ENCODE results near the gene NPBWR2. TPM values are rescaled to one million over a fixed set of nuclear protein-coding genes. Genes with fewer than 3 reads are reported as not detected.
A peak's percentile ranks its signal among the peaks of the same experiment; 100 is the strongest.

Gene NPBWR2
- total RNA-seq, 1 experiment from 2014 or later: not detected

GRCh38 chr20:64067005-64067632 is 40.2 kb downstream of the NPBWR2 start:
- BruUV-seq (replicated peaks): no TSS peak
- ChIA-PET RAD21 (ENCODE audit: low non-redundant PET in 1 of 2, low total read pairs in 2 of 2, uncharacterized antibody in 2 of 2, unreplicated experiment in 2 of 2) (no interaction called here), CTCF (interaction anchor here (0.6 kb wide), 1 partner anchor 446 kb away, joined by 4 read pairs; no protein-coding TSS in a partner anchor), POLR2A (no interaction called here)
- no peak overlapping the region for H3K9ac ChIP-seq (ENCODE audit: low read length)
- H3K27ac ChIP-seq (ENCODE audit: low read depth, low read length): no peak overlapping the region; the same call in 1 of the 2 replicates
- peaks cover 41 to 51% of the 10 kb centered on the region in 2 experiments for H3K4me1 ChIP-seq (ENCODE audit: control insufficient read depth in 1 of 2, insufficient read depth in 2 of 2, low read length in 2 of 2)
- no peak overlapping the region for H2AFZ ChIP-seq (ENCODE audit: low read depth, low read length, poor library complexity, severe bottlenecking)
- TF ChIP-seq ZNF274 (IDR thresholded peaks at IDR 0.05; ENCODE audit: low read depth, low read length) (no peak), EZH2 (IDR thresholded peaks at IDR 0.05) (no peak), ZBTB33 (IDR thresholded peaks at IDR 0.05; ENCODE audit: extremely low read depth, insufficient replicate concordance, low read length) (no peak), POLR2A (IDR thresholded peaks at IDR 0.05; ENCODE audit: borderline replicate concordance, extremely low read depth, insufficient read depth, insufficient read length) (no peak), SIN3A (IDR thresholded peaks at IDR 0.05; ENCODE audit: low read depth) (no peak), POLR2AphosphoS5 (IDR thresholded peaks at IDR 0.05; ENCODE audit: low read depth, low read length) (no peak), RAD21 (IDR thresholded peaks at IDR 0.05; ENCODE audit: low read depth) (no peak), ZFX (IDR thresholded peaks at IDR 0.05) (no peak), EGR1 (IDR thresholded peaks at IDR 0.05; ENCODE audit: low read depth) (no peak), YY1 (IDR thresholded peaks at IDR 0.05; ENCODE audit: extremely low read depth, insufficient replicate concordance, low read depth, low read length) (no peak), SP1 (IDR thresholded peaks at IDR 0.05; ENCODE audit: low read depth) (no peak)
- TF ChIP-seq, protein P1, sequence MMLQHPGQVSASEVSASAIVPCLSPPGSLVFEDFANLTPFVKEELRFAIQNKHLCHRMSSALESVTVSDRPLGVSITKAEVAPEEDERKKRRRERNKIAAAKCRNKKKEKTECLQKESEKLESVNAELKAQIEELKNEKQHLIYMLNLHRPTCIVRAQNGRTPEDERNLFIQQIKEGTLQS (IDR thresholded peaks at IDR 0.05): no peak
- TF ChIP-seq, protein P2, sequence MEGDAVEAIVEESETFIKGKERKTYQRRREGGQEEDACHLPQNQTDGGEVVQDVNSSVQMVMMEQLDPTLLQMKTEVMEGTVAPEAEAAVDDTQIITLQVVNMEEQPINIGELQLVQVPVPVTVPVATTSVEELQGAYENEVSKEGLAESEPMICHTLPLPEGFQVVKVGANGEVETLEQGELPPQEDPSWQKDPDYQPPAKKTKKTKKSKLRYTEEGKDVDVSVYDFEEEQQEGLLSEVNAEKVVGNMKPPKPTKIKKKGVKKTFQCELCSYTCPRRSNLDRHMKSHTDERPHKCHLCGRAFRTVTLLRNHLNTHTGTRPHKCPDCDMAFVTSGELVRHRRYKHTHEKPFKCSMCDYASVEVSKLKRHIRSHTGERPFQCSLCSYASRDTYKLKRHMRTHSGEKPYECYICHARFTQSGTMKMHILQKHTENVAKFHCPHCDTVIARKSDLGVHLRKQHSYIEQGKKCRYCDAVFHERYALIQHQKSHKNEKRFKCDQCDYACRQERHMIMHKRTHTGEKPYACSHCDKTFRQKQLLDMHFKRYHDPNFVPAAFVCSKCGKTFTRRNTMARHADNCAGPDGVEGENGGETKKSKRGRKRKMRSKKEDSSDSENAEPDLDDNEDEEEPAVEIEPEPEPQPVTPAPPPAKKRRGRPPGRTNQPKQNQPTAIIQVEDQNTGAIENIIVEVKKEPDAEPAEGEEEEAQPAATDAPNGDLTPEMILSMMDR (IDR thresholded peaks at IDR 0.05 in 2 of 3, conservative IDR thresholded peaks at IDR 0.05 in 1 of 3; ENCODE audit: borderline replicate concordance in 1 of 3, insufficient read depth in 1 of 3, low read depth in 2 of 3, low read length in 2 of 3): no peak
- H3K4me2 ChIP-seq (ENCODE audit: low read length): peak overlapping the region; percentile 61
- H3K9me2 ChIP-seq (ENCODE audit: insufficient read depth): no peaks in the 10 kb centered on the region
- H4K20me1 ChIP-seq (ENCODE audit: insufficient read depth): no peaks in the 10 kb centered on the region
- no peak overlapping the region for H3K4me3 ChIP-seq (replicated peaks in 1 of 2; ENCODE audit: low read depth in 1 of 2, low read length in 2 of 2)
- no peaks in the 10 kb centered on the region for H3K36me3 ChIP-seq (ENCODE audit: control insufficient read depth in 1 of 2, insufficient read depth in 2 of 2, low read length in 2 of 2)
- no peaks in the 10 kb centered on the region for H3K27me3 ChIP-seq (ENCODE audit: insufficient read depth, low read length)
- ATAC-seq (no peak), DNase-seq (ENCODE audit: low read depth, low spot score) (no peak)
- no peaks in the 10 kb centered on the region for H3K79me2 ChIP-seq (ENCODE audit: insufficient read depth, low read length)
- no peaks in the 10 kb centered on the region for H3K9me3 ChIP-seq (ENCODE audit: control insufficient read depth in 1 of 2, insufficient read depth in 1 of 2, low read depth in 1 of 2, low read length in 2 of 2)
- intact Hi-C loops (cut with micrococcal nuclease): no loop called here
